SK-N-SH (cell line): ENCODE results near the gene LRMDA. TPM values are rescaled to one million over a fixed set of nuclear protein-coding genes. Genes with fewer than 3 reads are reported as not detected.

ENCODE experiments used
- CTCF ChIA-PET: fragments of 300-600, 350-600 bp; formaldehyde crosslinking; extraction: SDS; loops from one replicate; lab custom pipeline; 2021; lab: Yijun Ruan, JAX
- POLR2A ChIA-PET: fragments of 350-600 bp; sonication (Branson Sonifier 250); formaldehyde crosslinking; extraction: SDS; loops from one replicate; lab custom pipeline; 2020; ENCODE audit warnings: antibody characterized with exemption, inconsistent platforms; lab: Yijun Ruan, JAX
- DNase-seq: peaks from one replicate; pipeline ENCODE4 v3.0.0; 2012
- H2AFZ ChIP-seq: fragments of 200-600 bp; sonication (generic); 2 replicates; pipeline ENCODE4 v1.8.1; 2016; ENCODE audit warnings: antibody characterized with exemption, mild to moderate bottlenecking, low read depth
- H3F3A ChIP-seq: fragments of 200-600 bp; sonication (generic); replicated peaks from 2 replicates; pipeline ENCODE3; 2016; ENCODE audit warnings: antibody characterized with exemption, mild to moderate bottlenecking; ENCODE audit not compliant: insufficient read depth
- H3K27ac ChIP-seq, 2 experiments: fragments of 200-500 bp in 1 of 2; fragments of 200-600 bp in 1 of 2; sonication (Bioruptor generic) in 1 of 2; sonication (generic), shearing (Covaris generic) in 1 of 2; 2 replicates each; pipeline versions ENCODE4 v1.5.1 to v1.6.1; 2014 to 2016; ENCODE audit warnings: low read depth in 2 of 2, inconsistent platforms in 1 of 2, low read length in 1 of 2, mild to moderate bottlenecking in 1 of 2, mixed read lengths in 1 of 2
- H3K27me3 ChIP-seq: fragments of 200-600 bp; sonication (generic), shearing (Covaris generic); 2 replicates; pipeline ENCODE4 v1.6.1; 2016; ENCODE audit warnings: mixed run types; ENCODE audit not compliant: insufficient read depth
- H3K36me3 ChIP-seq, 2 experiments: fragments of 200-500 bp in 1 of 2; fragments of 200-600 bp in 1 of 2; sonication (Bioruptor generic) in 1 of 2; sonication (generic) in 1 of 2; replicated peaks in 1 of 2; 2 replicates each; pipeline versions ENCODE3 to v1.5.1; 2014 to 2016; ENCODE audit warnings: low read length in 1 of 2, mild to moderate bottlenecking in 1 of 2; ENCODE audit not compliant: insufficient read depth in 2 of 2, control insufficient read depth in 1 of 2
- H3K4me1 ChIP-seq, 2 experiments: fragments of 200-500 bp in 1 of 2; fragments of 200-600 bp in 1 of 2; sonication (Bioruptor generic) in 1 of 2; sonication (generic), shearing (Covaris generic) in 1 of 2; 2 replicates each; pipeline versions ENCODE4 v1.5.1 to v1.6.1; 2014 to 2016; ENCODE audit warnings: low read depth in 1 of 2, low read length in 1 of 2, mixed run types in 1 of 2; ENCODE audit not compliant: insufficient read depth in 2 of 2, control insufficient read depth in 1 of 2
- H3K4me2 ChIP-seq: fragments of 200-600 bp; sonication (generic), shearing (Covaris generic); 2 replicates; pipeline ENCODE4 v1.6.1; 2017; ENCODE audit warnings: mixed run types
- H3K4me3 ChIP-seq, 2 experiments: fragments of 200-500 bp in 1 of 2; fragments of 200-600 bp in 1 of 2; sonication (Bioruptor generic) in 1 of 2; sonication (generic), shearing (Covaris generic) in 1 of 2; 2 replicates each; pipeline versions ENCODE4 v1.5.1 to v1.8.1; 2014 to 2016; ENCODE audit warnings: low read depth in 2 of 2, inconsistent platforms in 1 of 2, low read length in 1 of 2, mild to moderate bottlenecking in 1 of 2, mixed read lengths in 1 of 2, moderate library complexity in 1 of 2
- H3K79me2 ChIP-seq: fragments of 200-600 bp; sonication (generic); 2 replicates; pipeline ENCODE4 v1.8.1; 2017; ENCODE audit warnings: mild to moderate bottlenecking; ENCODE audit not compliant: insufficient read depth
- H3K9ac ChIP-seq: fragments of 200-600 bp; sonication (generic); 2 replicates; pipeline ENCODE4 v1.6.1; 2017; ENCODE audit warnings: mixed run types
- H3K9me2 ChIP-seq: fragments of 200-600 bp; sonication (generic); 2 replicates; pipeline ENCODE4 v1.6.1; 2017; ENCODE audit warnings: mixed run types
- H3K9me3 ChIP-seq: fragments of 200-600 bp; sonication (generic); 2 replicates; pipeline ENCODE4 v1.6.1; 2017; ENCODE audit warnings: mixed run types, mild to moderate bottlenecking, moderate library complexity
- H4K20me1 ChIP-seq: fragments of 200-600 bp; sonication (generic); 2 replicates; pipeline ENCODE4 v1.6.1; 2017; ENCODE audit warnings: mild to moderate bottlenecking, mixed run types; ENCODE audit not compliant: insufficient read depth
- ELF1 ChIP-seq: IDR thresholded peaks from 2 replicates; pipeline ENCODE4 v1.4.0; 2012
- EZH2phosphoT487 ChIP-seq: fragments of 200-600 bp; sonication (generic); IDR thresholded peaks from 2 replicates; pipeline ENCODE4 v1.6.1; 2017; ENCODE audit warnings: low read depth, mixed run types, mild to moderate bottlenecking, antibody characterized with exemption, moderate library complexity, borderline replicate concordance
- FOSL2 ChIP-seq: IDR thresholded peaks from 2 replicates; pipeline ENCODE4 v1.4.0; 2012; ENCODE audit warnings: low read depth, mild to moderate bottlenecking, moderate library complexity, borderline replicate concordance
- GABPA ChIP-seq: IDR thresholded peaks from 2 replicates; pipeline ENCODE4 v1.4.0; 2012; ENCODE audit warnings: low read depth, mild to moderate bottlenecking
- GATA2 ChIP-seq: sonication (generic); formaldehyde crosslinking; IDR thresholded peaks from 2 replicates; pipeline ENCODE4 v1.5.0; 2020; ENCODE audit warnings: mild to moderate bottlenecking, missing genetic modification reagents
- NFIC ChIP-seq: IDR thresholded peaks from 2 replicates; pipeline ENCODE4 v1.4.0; 2012; ENCODE audit warnings: borderline replicate concordance
- PBX3 ChIP-seq: IDR thresholded peaks from 2 replicates; pipeline ENCODE4; 2012
- POLR2AphosphoS5 ChIP-seq: IDR thresholded peaks from 2 replicates; pipeline ENCODE4 v1.6.1; 2012; ENCODE audit warnings: low read depth, low read length
- RFX5 ChIP-seq: IDR thresholded peaks from 2 replicates; pipeline ENCODE4 v1.6.1; 2012; ENCODE audit warnings: mild to moderate bottlenecking, improper control_type of control experiment, low read length
- WGBS: methylation state at CpG from one replicate; pipeline ENCODE4 v1.1.6; 2017; ENCODE audit warnings: low lambda C conversion rate; 5-methylcytosine and 5-hydroxymethylcytosine counted together
- polyA plus RNA-seq, 3 experiments: library from polyadenylated mRNA; depleted of rRNA; stranded (reverse); fragments of >200 nt; gene quantifications; 2 replicates each; pipeline ENCODE4 v1.2.3, GENCODE V29; 2012

LRMDA gene
- polyA plus RNA-seq, 1 of the 3 experiments (the other 2 are of a cell fraction): 0.95 TPM

- H3K9me2 ChIP-seq: no peaks in the 10 kb centered on the region
- no peaks in the 10 kb centered on the region for H3F3A ChIP-seq
- H2AFZ ChIP-seq: no peak overlapping the region
- DNase-seq: no peak
- no peak overlapping the region for H3K4me3 ChIP-seq
- TF ChIP-seq EZH2phosphoT487 (no peak), ELF1 (no peak), GATA2 (CRISPR knock-in tag) (no peak)
- no peaks in the 10 kb centered on the region for H4K20me1 ChIP-seq
- H3K9me3 ChIP-seq: no peaks in the 10 kb centered on the region
- no peaks in the 10 kb centered on the region; a peak in 2 of 4 replicates for H3K4me1 ChIP-seq
- H3K27me3 ChIP-seq: no peaks in the 10 kb centered on the region; the same call in 1 of the 2 replicates
- no peaks in the 10 kb centered on the region for H3K36me3 ChIP-seq
- 63% methylated on average over 1 of the region's 1 CpG for WGBS
- H3K4me2 ChIP-seq: no peak overlapping the region
- CTCF ChIA-PET: interaction anchor here (0.6 kb wide), 1 partner anchor 54 kb away, joined by 3 read pairs; no protein-coding TSS in a partner anchor
- H3K79me2 ChIP-seq: no peaks in the 10 kb centered on the region
- no peak overlapping the region for H3K9ac ChIP-seq
- no peak overlapping the region for H3K27ac ChIP-seq
- POLR2A ChIA-PET: no interaction called here
Observed at GRCh38 chr10:75622503-75622902, 191.1 kb downstream of the LRMDA start.

GRCh38 chr10:75623310-75624093 lies 192.1 kb downstream of the LRMDA start:
- 75% methylated on average over 10 of the region's 10 CpGs for WGBS
- CTCF ChIA-PET: interaction anchor here (0.8 kb wide), 1 partner anchor 133 kb away, joined by 3 read pairs; no protein-coding TSS in a partner anchor
- Histone ChIP-seq H3K9me3 (no peaks in the 10 kb centered on the region), H3K4me2 (no peak overlapping the region), H3K9ac (no peak overlapping the region), H3K36me3 (no peaks in the 10 kb centered on the region), H3K4me1 (no peaks in the 10 kb centered on the region; a peak in 2 of 4 replicates), H3K9me2 (no peaks in the 10 kb centered on the region), H3K4me3 (no peak overlapping the region), H3K27ac (no peak overlapping the region), H3K27me3 (no peaks in the 10 kb centered on the region; the same call in 1 of the 2 replicates), H3K79me2 (no peaks in the 10 kb centered on the region), H4K20me1 (no peaks in the 10 kb centered on the region), H3F3A (no peaks in the 10 kb centered on the region), H2AFZ (no peak overlapping the region)
- DNase-seq: no peak
- POLR2A ChIA-PET: no interaction called here
- no peak for TF ChIP-seq RFX5

- Histone ChIP-seq H3K9ac (no peak overlapping the region), H3K9me3 (no peaks in the 10 kb centered on the region), H3K4me3 (no peak overlapping the region)
- CTCF ChIA-PET: no interaction called here
- TF ChIP-seq NFIC (no peak), POLR2AphosphoS5 (no peak), ELF1 (no peak), EZH2phosphoT487 (no peak), FOSL2 (no peak), GABPA (no peak), PBX3 (no peak), RFX5 (no peak)
- TF ChIP-seq, all 33 proteins: peak for 0
- Histone ChIP-seq H3K27me3 (no peaks in the 10 kb centered on the region; the same call in 1 of the 2 replicates), H3K36me3 (no peaks in the 10 kb centered on the region), H3K79me2 (no peaks in the 10 kb centered on the region), H2AFZ (no peak overlapping the region), H3K27ac (no peak overlapping the region), H3K4me1 (no peaks in the 10 kb centered on the region; a peak in 2 of 4 replicates), H3F3A (no peaks in the 10 kb centered on the region), H4K20me1 (no peaks in the 10 kb centered on the region), H3K9me2 (no peaks in the 10 kb centered on the region), H3K4me2 (no peak overlapping the region)
- POLR2A ChIA-PET: no interaction called here
- 86% methylated on average over 1 of the region's 1 CpG for WGBS
- no peak for DNase-seq
Observed at GRCh38 chr10:75624638-75625037, 193.2 kb downstream of the LRMDA start.
